Measurements from ENCODE around the gene TBC1D9B.

Gene TBC1D9B

GRCh38 chr5:179915406-179915935, 7.8 kb upstream of the TBC1D9B start:
- TF ChIP-seq CTCF (IDR thresholded peaks at IDR 0.05; ENCODE audit: extremely low read depth, missing control alignments) = no peak
- no peak for DNase-seq (ENCODE audit: low spot score)

- no peak for DNase-seq (ENCODE audit: low spot score)
- TF ChIP-seq CTCF (IDR thresholded peaks at IDR 0.05; ENCODE audit: extremely low read depth, missing control alignments) = no peak
Observed at GRCh38 chr5:179914032-179914755, 6.5 kb upstream of the TBC1D9B start.

- no peak for DNase-seq (ENCODE audit: low spot score)
- no peak for TF ChIP-seq CTCF (IDR thresholded peaks at IDR 0.05; ENCODE audit: extremely low read depth, missing control alignments)
Observed at GRCh38 chr5:179913461-179913860, 5.8 kb upstream of the TBC1D9B start.

GRCh38 chr5:179912951-179913350, 5.3 kb upstream of the TBC1D9B start:
- DNase-seq (ENCODE audit: low spot score) = no peak
- no peak for TF ChIP-seq CTCF (IDR thresholded peaks at IDR 0.05; ENCODE audit: extremely low read depth, missing control alignments)

GRCh38 chr5:179912386-179912785, 4.7 kb upstream of the TBC1D9B start:
- TF ChIP-seq CTCF (IDR thresholded peaks at IDR 0.05; ENCODE audit: extremely low read depth, missing control alignments) = no peak
- DNase-seq (ENCODE audit: low spot score) = no peak

GRCh38 chr5:179909224-179909623, 1.5 kb upstream of the TBC1D9B start:
- no peak for DNase-seq (ENCODE audit: low spot score)
- TF ChIP-seq CTCF (IDR thresholded peaks at IDR 0.05; ENCODE audit: extremely low read depth, missing control alignments) = no peak

- no peak for TF ChIP-seq CTCF (IDR thresholded peaks at IDR 0.05; ENCODE audit: extremely low read depth, missing control alignments)
- no peak for DNase-seq (ENCODE audit: low spot score)
Observed at GRCh38 chr5:179908528-179908927, 831 bp upstream of the TBC1D9B start.

All from GM20000 (cell line).